HCT116 (cell line): ENCODE measurements around the gene POP4.

ENCODE experiments used
- SP1 ChIP-seq: IDR thresholded peaks from 2 replicates; pipeline ENCODE4 v1.6.1; 2012; ENCODE audit warnings: low read depth
- TF ChIP-seq, protein P1 (sequence below), 3 experiments: fragments of 200-600 bp in 1 of 3; sonication (generic) in 1 of 3; IDR thresholded peaks in 2 of 3; conservative IDR thresholded peaks in 1 of 3; 2 replicates each; pipeline ENCODE4 v1.5.1; 2012 to 2017; ENCODE audit warnings: low read depth in 2 of 3, low read length in 2 of 3, antibody characterized with exemption in 1 of 3, borderline replicate concordance in 1 of 3, control low read depth in 1 of 3, mild to moderate bottlenecking in 1 of 3, mixed read lengths in 1 of 3, mixed run types in 1 of 3, moderate library complexity in 1 of 3; ENCODE audit not compliant: insufficient read depth in 1 of 3

DNA sequence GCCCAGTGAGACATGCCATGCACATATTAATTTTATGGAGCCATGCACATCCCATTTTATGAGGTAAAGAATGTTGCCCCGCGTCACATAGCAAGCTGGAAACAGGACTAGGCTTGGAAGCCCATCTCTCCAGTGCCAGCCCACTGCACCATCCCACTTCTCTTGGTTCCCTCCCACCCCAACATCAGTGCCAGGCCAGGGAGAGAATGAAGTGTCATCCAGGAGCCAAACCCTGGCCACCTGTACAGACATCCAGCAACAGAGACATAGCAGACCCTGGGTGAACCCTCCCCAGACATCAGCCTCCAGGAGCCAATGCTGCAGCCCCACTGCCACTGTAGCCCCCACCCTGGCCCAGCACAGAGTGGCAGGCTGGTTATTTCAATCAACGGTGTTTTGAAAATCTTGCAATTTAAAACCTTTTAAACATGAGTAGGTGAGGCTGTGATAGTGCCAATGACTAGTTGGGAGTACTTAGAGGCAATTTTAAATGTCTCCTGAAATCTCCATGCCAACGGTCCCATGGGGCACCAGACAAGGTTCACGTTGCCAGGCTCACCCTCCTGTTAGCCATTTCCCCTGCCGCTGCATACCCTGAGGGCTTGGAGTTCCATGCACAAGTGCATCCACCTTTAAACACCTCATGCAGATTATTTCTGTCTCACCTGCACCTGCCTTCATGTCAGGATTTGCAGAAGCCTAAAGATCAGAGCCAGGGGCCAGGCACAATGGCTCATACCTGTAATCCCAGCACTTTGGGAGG is 45.6 kb upstream of the POP4 start:
- TF ChIP-seq, protein P1, sequence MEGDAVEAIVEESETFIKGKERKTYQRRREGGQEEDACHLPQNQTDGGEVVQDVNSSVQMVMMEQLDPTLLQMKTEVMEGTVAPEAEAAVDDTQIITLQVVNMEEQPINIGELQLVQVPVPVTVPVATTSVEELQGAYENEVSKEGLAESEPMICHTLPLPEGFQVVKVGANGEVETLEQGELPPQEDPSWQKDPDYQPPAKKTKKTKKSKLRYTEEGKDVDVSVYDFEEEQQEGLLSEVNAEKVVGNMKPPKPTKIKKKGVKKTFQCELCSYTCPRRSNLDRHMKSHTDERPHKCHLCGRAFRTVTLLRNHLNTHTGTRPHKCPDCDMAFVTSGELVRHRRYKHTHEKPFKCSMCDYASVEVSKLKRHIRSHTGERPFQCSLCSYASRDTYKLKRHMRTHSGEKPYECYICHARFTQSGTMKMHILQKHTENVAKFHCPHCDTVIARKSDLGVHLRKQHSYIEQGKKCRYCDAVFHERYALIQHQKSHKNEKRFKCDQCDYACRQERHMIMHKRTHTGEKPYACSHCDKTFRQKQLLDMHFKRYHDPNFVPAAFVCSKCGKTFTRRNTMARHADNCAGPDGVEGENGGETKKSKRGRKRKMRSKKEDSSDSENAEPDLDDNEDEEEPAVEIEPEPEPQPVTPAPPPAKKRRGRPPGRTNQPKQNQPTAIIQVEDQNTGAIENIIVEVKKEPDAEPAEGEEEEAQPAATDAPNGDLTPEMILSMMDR (IDR thresholded peaks at IDR 0.05 in 2 of 3, conservative IDR thresholded peaks at IDR 0.05 in 1 of 3; ENCODE audit: borderline replicate concordance in 1 of 3, insufficient read depth in 1 of 3, low read depth in 2 of 3, low read length in 2 of 3) = no peak
- TF ChIP-seq SP1 = no peak
